GM12872 (cell line): ENCODE measurements around the gene SLC25A13.

ENCODE experiments used
- CTCF ChIP-seq: IDR thresholded peaks from 3 replicates; pipeline ENCODE4 v1.5.1; 2011; ENCODE audit warnings: low read depth, mild to moderate bottlenecking, low read length, moderate library complexity; ENCODE audit not compliant: insufficient read depth

SLC25A13 gene

GRCh38 chr7:96321658-96322372 lies at the start of gene SLC25A13:
Gene SLC25A13 (minus strand): TSS chr7:96322098. CDS start chr7:96321956, 142 bp downstream.
- TF ChIP-seq CTCF = no peak

DNA sequence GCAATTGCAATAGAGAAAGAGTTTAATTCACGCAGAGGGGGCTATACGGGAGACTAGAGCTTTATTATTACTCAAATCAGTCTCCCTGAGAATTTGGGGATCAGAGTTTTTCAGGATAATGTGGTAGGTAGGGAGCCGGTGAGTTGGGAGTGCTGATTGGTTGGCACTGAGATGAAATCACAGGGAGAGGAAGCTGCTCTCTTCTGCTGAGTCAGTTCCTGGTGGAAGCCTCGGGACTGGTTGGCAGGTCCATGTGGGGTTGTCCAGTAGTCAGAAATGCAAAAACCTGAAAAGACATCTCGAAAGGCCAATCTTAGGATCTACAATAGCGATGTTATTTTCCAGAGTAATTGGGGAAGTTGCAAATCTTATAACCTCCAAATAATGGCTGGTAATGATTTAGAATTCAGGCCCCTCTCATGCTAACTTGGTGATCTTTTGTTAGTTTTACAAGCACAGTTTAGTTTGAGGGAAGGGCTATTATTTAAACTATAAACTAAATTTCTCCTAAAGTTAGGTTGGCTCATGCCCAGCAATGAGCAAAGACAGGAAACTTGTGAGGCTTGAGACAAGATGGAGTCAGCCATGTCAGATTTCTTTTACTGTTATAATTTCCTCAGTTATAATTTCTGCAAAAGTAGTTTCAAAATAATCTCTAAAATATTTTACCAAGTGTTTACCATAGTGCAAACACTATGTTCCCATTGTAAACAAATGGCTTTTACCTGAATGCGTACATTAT lies 39.4 kb upstream of the SLC25A13 start:
- no peak for TF ChIP-seq CTCF

- no peak for TF ChIP-seq CTCF
Measured at GRCh38 chr7:96359876-96360275, 38.0 kb upstream of the SLC25A13 start.

GRCh38 chr7:96355990-96356506 lies 34.1 kb upstream of the SLC25A13 start:
- TF ChIP-seq CTCF = no peak

- TF ChIP-seq CTCF = no peak
Measured at GRCh38 chr7:96354881-96355280, 33.0 kb upstream of the SLC25A13 start.

DNA sequence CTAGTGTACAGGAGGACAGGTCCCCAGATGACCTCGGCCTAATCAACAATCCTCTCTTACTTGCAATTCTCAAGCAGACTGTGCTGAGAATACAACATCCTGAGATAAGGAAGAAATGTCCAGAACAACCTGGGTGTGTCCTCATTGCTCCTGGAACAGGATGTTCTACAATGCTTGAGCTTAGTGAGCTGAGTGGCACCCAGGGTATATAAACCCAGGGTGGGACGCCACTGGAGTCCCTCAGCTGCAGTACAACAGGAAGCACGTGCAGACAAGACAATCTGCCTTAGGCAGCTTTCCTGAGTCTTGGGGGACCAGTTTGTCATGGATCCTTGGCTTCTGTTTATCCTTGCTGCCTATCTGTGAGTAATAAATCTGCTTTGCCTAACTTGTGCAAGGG lies 27.7 kb upstream of the SLC25A13 start:
- no peak for TF ChIP-seq CTCF

- no peak for TF ChIP-seq CTCF
Measured at GRCh38 chr7:96347471-96347870, 25.6 kb upstream of the SLC25A13 start.
